OCI-LY7 (cell line): Measurements from ENCODE around the gene LRP8. TPM values are rescaled to one million over a fixed set of nuclear protein-coding genes. Genes with fewer than 3 reads are reported as not detected.

ENCODE experiments used
- BruUV-seq: library from RNA; stranded (reverse); fragments of 400-500 nt; replicated peaks from 2 replicates; lab custom pipeline; 2021; lab: Mats Ljungman, UMichigan
- CTCF ChIA-PET: fragments of 300-600 bp; sonication (Branson Sonifier 250); formaldehyde crosslinking; loops from one replicate; lab custom pipeline; 2022; ENCODE audit warnings: antibody characterized with exemption; ENCODE audit not compliant: unreplicated experiment; lab: Charles Lee
- POLR2A ChIA-PET: fragments of 300-600 bp; sonication (Branson Sonifier 250); formaldehyde crosslinking; loops from one replicate; lab custom pipeline; 2022; ENCODE audit warnings: antibody characterized with exemption; lab: Charles Lee
- DNase-seq: peaks from one replicate; pipeline ENCODE4 v3.0.0-alpha.2; 2015; ENCODE audit warnings: low spot score
- H2AFZ ChIP-seq: fragments of 200-600 bp; sonication (generic), shearing (Covaris generic); 2 replicates; pipeline ENCODE4 v1.6.1; 2014; ENCODE audit warnings: mild to moderate bottlenecking, antibody characterized with exemption, low read length, moderate library complexity
- H3K27ac ChIP-seq: fragments of 200-600 bp; sonication (generic); 2 replicates; pipeline ENCODE4 v1.5.1; 2014; ENCODE audit warnings: mixed run types, low read depth, mild to moderate bottlenecking, moderate library complexity, low read length, inconsistent platforms; ENCODE audit not compliant: poor library complexity, severe bottlenecking
- H3K36me3 ChIP-seq: fragments of 200-600 bp; sonication (generic); 2 replicates; pipeline ENCODE4 v1.6.1; 2014; ENCODE audit warnings: mild to moderate bottlenecking, antibody characterized with exemption, low read length, moderate library complexity, mixed read lengths; ENCODE audit not compliant: insufficient read depth
- H3K4me1 ChIP-seq: fragments of 200-600 bp; sonication (generic); 2 replicates; pipeline ENCODE4 v1.5.1; 2014; ENCODE audit warnings: mild to moderate bottlenecking, low read length; ENCODE audit not compliant: insufficient read depth, poor library complexity, severe bottlenecking
- H3K4me2 ChIP-seq: fragments of 200-600 bp; sonication (generic); 2 replicates; pipeline ENCODE4 v1.6.1; 2014; ENCODE audit warnings: mild to moderate bottlenecking, low read length
- H3K4me3 ChIP-seq: fragments of 200-600 bp; sonication (generic); 2 replicates; pipeline ENCODE4 v1.5.1; 2014; ENCODE audit warnings: mild to moderate bottlenecking, low read depth, low read length; ENCODE audit not compliant: poor library complexity, severe bottlenecking
- H3K79me2 ChIP-seq: fragments of 200-600 bp; sonication (generic); 2 replicates; pipeline ENCODE4 v1.6.1; 2016; ENCODE audit warnings: low read depth, mild to moderate bottlenecking, low read length, moderate library complexity, mixed read lengths; ENCODE audit not compliant: insufficient read depth
- H3K9me2 ChIP-seq: fragments of 200-600 bp; sonication (generic); 2 replicates; pipeline ENCODE4 v1.6.1; 2016; ENCODE audit warnings: mild to moderate bottlenecking, low read length, mixed read lengths; ENCODE audit not compliant: insufficient read depth
- H3K9me3 ChIP-seq: fragments of 200-600 bp; sonication (generic); 2 replicates; pipeline ENCODE4 v1.6.1; 2014; ENCODE audit warnings: mild to moderate bottlenecking, mixed run types, low read length, mixed read lengths
- H4K20me1 ChIP-seq: fragments of 200-600 bp; sonication (generic); 2 replicates; pipeline ENCODE4 v1.6.1; 2014; ENCODE audit warnings: mild to moderate bottlenecking, antibody characterized with exemption, low read length, moderate library complexity, mixed read lengths; ENCODE audit not compliant: insufficient read depth
- EZH2phosphoT487 ChIP-seq: fragments of 200-600 bp; sonication (generic); IDR thresholded peaks from 2 replicates; pipeline ENCODE4 v1.6.1; 2018; ENCODE audit warnings: low read depth, borderline replicate concordance, mild to moderate bottlenecking, mixed run types, antibody characterized with exemption, low read length, moderate library complexity, mixed read lengths
- intact Hi-C: fragments of 100-400 bp; cut with micrococcal nuclease; formaldehyde crosslinking; loops from one replicate; pipeline ENCODE4 v1.10.0; 2022; ENCODE audit not compliant: unreplicated experiment
- total RNA-seq, 2 experiments: library from RNA; depleted of rRNA in 1 of 2; stranded (reverse); fragments of >200 nt in 1 of 2; shearing (Covaris generic) in 1 of 2; gene quantifications; 2 replicates each; pipeline ENCODE4 v1.2.3, GENCODE V29; 2014 to 2022
- TF ChIP-seq, protein P1 (sequence below): fragments of 200-600 bp; sonication (generic); conservative IDR thresholded peaks from 2 replicates; pipeline ENCODE4 v1.5.1; 2014; ENCODE audit warnings: mild to moderate bottlenecking, antibody characterized with exemption, low read length, moderate library complexity, mixed read lengths

LRP8 gene
- total RNA-seq, 2 experiments from 2014 or later, result 65.6 to 70.0 TPM

DNA sequence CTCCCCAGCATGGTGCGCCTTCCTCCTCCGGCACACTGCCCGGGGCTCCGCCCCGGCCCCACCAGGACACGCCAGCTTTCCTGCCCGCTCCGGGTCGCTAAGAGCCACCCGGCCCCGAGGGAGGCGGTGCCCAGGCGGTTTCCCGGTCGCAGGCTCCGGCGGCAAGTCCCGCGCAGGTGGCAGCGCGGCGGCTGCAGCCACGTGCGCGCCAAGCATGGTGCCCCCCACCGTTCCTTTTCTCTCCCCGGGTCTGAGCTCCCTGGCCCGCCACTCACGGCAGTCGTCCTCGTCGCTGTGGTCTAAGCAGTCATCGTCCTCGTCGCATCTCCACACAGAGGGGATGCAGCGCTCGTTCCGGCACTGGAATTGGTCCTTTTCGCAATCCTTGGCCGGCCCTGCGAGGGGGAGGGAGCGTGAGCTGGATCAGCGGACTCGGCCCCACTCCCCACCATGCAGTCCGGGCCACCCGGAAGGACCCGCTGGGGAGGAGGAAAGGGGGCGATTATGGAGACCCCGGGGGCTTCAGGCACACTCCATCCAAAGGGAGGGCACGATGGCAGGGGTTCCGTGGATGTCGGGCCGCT lies 1.2 kb downstream of the LRP8 start:
- Histone ChIP-seq H3K79me2 (peaks cover 21% of the 10 kb centered on the region; the same call in 1 of the 2 replicates), H2AFZ (peak overlapping the region; percentile 27; the same call in 1 of the 2 replicates), H3K4me1 (peaks cover 23% of the 10 kb centered on the region), H3K4me3 (peak overlapping the region; percentile 91), H3K9me2 (no peaks in the 10 kb centered on the region), H3K9me3 (no peaks in the 10 kb centered on the region), H3K4me2 (peak overlapping the region; percentile 80), H3K27ac (peak overlapping the region; percentile 83), H4K20me1 (peaks cover 20% of the 10 kb centered on the region), H3K36me3 (peaks cover 42% of the 10 kb centered on the region)
- ChIA-PET CTCF (interaction anchor here (0.5 kb wide), 1 partner anchor 15 kb away, joined by 3 read pairs; no protein-coding TSS in a partner anchor), POLR2A (interaction anchor here (0.5 to 1.1 kb wide), 5 partner anchors 10 to 875 kb away, joined by 3 read pairs; no protein-coding TSS in a partner anchor)
- TF ChIP-seq, protein P1, sequence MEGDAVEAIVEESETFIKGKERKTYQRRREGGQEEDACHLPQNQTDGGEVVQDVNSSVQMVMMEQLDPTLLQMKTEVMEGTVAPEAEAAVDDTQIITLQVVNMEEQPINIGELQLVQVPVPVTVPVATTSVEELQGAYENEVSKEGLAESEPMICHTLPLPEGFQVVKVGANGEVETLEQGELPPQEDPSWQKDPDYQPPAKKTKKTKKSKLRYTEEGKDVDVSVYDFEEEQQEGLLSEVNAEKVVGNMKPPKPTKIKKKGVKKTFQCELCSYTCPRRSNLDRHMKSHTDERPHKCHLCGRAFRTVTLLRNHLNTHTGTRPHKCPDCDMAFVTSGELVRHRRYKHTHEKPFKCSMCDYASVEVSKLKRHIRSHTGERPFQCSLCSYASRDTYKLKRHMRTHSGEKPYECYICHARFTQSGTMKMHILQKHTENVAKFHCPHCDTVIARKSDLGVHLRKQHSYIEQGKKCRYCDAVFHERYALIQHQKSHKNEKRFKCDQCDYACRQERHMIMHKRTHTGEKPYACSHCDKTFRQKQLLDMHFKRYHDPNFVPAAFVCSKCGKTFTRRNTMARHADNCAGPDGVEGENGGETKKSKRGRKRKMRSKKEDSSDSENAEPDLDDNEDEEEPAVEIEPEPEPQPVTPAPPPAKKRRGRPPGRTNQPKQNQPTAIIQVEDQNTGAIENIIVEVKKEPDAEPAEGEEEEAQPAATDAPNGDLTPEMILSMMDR, result no peak
- TF ChIP-seq EZH2phosphoT487, result no peak
- intact Hi-C loops, result loop anchor here (1.0 to 10.0 kb wide), 6 partner anchors 41 to 1272 kb away; partner anchors contain the start of genes BTF3L4, CZIB, LRRC42 and TXNDC12
- DNase-seq, result peak; percentile 76
- BruUV-seq, result TSS peak; percentile 81

DNA sequence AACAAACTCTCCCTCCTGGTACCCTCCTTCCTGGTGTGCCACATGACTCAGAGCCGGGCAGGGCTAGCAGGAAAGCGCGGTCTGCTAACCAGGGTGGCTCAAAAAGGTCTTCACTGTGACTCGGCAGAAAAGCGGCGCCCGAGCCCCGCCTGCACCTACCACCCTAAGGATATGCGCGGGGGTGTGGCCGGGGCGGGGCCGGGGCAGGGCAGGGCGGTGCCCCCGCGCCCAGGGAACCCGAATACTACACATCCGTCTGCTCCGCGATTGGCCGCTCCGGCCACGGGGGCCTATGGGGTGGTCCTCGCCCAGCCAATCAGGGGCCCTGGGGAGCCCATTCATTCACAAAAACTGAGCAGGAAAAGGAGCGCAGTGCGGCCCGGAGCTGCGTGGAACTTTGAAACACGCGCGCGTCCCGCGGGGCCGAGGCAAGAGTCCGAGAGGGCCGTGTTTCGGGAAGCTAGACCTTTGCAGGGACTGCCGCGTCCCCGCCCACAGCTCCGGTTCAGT lies 1.7 kb downstream of the LRP8 start:
- H3K4me1 ChIP-seq, result peaks cover 23% of the 10 kb centered on the region
- TF ChIP-seq EZH2phosphoT487, result no peak
- TF ChIP-seq, protein P1, result no peak
- H4K20me1 ChIP-seq, result peaks cover 20% of the 10 kb centered on the region
- CTCF ChIA-PET, result interaction anchor here (0.5 kb wide), 1 partner anchor 16 kb away, joined by 3 read pairs; no protein-coding TSS in a partner anchor
- intact Hi-C loops, result loop anchor here (1.0 to 10.0 kb wide), 6 partner anchors 41 to 1271 kb away; partner anchors contain the start of genes BTF3L4, CZIB, LRRC42 and TXNDC12
- BruUV-seq, result no TSS peak
- H3K27ac ChIP-seq, result peak overlapping the region; percentile 83
- H3K4me3 ChIP-seq, result peak overlapping the region; percentile 91
- H3K9me2 ChIP-seq, result no peaks in the 10 kb centered on the region
- H2AFZ ChIP-seq, result peak overlapping the region; percentile 27; the same call in 1 of the 2 replicates
- H3K4me2 ChIP-seq, result peak overlapping the region; percentile 82
- peak; percentile 97 for DNase-seq
- H3K9me3 ChIP-seq, result no peaks in the 10 kb centered on the region
- H3K79me2 ChIP-seq, result peaks cover 21% of the 10 kb centered on the region; the same call in 1 of the 2 replicates
- POLR2A ChIA-PET, result interaction anchor here (0.5 to 1.1 kb wide), 6 partner anchors 10 to 876 kb away, joined by 3 to 6 read pairs (median 3); no protein-coding TSS in a partner anchor
- H3K36me3 ChIP-seq, result peaks cover 47% of the 10 kb centered on the region
